ENCODE results near the gene CD63.

GRCh38 chr12:55742719-55743405 lies 14.1 kb upstream of the CD63 start, which contains the start of gene GDF11:
- peak in 1 of 3 donors; percentile 50 for TF ChIP-seq POLR2A (IDR thresholded peaks at IDR 0.05)
- no peak for TF ChIP-seq CTCF (IDR thresholded peaks at IDR 0.05 in 8 of 11, conservative IDR thresholded peaks at IDR 0.05 in 3 of 11)

Measured in spleen (tissue), 7 donors.